ENCODE data around the gene SCPEP1.
"Not testable (repeated sequence)": the region's sequence is repeated elsewhere in the genome, so short reads cannot be mapped to it uniquely, and the experiment has no call there.

SCPEP1 gene

DNA sequence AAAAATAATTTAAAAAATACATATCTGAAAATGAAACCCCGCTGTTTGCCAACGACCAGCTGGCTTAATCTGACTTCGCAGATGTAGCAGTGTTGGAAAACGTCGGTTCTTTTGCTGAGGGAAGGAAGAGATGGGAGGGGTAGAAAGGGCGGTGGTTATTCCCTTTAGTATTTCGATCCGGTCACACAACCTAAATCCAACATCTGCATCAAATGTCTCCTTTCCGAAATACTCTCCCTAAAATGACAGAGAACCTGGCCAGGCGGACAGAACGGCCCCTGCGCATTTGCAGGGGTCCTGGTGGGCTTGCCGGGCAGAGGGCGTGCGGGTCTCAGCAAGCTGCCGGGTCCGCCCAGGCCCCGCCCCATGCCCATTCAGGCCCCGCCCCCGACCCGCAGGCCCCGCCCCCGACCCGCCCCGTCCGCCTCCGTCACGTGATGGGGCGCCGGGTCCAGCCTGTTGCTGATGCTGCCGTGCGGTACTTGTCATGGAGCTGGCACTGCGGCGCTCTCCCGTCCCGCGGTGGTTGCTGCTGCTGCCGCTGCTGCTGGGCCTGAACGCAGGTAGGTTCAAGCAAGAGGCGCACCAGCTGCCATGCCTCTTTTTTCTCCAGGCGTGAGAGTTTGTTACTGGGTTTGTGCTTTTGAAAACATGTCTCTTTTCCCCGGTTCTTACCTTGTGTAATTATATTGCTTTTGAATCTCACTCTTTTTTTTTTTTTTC lies at the start of gene SCPEP1:
SCPEP1 (plus strand) TSS at position 459 of the 723 bp plus-strand sequence; CDS start at position 488, 29 bp downstream.
- DNase-seq (ENCODE audit: low read depth, low spot score), result no peak

DNA sequence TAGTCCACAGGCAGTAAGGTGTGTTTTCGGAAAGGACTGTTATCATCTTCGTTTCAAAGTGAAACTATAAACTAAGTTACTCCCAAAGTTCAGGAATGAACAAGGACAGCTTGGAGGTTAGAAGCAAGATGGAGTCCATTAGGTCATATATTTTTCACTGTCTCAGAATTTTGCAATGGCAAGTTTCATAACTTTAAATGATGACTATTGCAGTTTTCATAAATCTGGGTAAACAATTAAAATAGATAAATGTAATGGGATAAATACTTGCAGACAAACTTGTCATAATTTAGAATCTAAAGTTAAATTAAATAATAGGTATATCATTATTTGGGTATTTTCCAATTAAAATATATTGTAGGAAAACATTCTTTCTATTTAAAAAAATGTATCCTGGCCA lies 49.3 kb upstream of the SCPEP1 start:
- DNase-seq (ENCODE audit: low read depth, low spot score), result no peak

DNA sequence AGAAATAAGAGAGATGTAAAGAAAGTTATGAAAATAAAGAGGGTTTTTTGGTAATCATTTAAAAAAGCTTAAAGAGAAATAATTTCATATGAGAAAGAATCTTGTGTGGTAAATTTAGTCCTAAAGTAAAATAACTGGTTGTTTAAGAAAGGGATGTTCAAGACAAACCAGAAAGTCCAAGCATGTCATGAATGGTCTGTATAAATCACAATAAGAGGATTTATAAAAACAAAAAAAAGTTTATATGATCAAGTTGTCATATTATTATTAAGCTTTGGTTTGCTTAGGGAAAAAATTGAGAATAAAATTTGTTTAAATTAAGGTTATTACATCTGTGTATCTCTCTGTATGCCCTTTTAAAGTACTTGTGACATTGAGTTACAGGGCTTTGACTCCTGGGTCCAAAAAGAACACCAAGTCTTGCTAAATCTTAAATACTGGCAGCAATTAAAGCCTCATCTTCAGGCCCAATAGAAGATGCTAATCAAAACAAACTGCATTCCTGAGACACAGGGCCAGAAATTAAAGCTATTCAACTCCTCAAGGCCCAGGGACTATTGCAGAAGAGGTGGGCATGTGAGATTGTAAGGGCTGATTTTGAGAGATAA lies 48.5 kb upstream of the SCPEP1 start:
- DNase-seq (ENCODE audit: low read depth, low spot score), result no peak

GRCh38 chr17:56930739-56931337 lies 47.1 kb upstream of the SCPEP1 start:
- no peak for DNase-seq (ENCODE audit: low read depth, low spot score)

DNA sequence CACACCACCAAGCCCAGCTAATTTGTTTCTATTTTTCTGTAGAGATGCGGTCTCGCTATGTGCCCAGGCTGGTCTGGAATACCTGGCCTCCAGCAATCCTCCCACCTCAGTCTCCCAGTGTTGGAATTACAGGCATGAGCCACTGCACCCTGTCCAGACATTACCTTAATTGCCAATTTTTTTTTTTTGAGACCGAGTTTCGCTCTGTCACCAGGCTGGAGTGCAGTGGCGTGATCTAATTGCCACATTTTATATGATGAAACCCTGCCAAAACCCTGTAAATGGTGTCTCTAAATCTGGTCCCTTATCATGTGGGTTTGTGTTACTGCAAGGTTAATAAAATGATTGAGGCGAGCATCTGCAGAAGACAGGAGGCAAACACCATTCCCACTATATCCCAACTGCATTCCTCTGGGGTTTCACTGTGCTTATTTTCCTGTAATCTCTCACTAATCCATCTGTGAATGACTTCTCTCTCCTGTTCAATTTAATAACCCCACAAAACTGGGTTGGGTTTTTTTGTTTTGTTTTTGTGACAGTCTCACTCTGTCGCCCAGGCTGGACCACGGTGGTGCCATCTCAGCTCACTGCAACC lies 44.7 kb upstream of the SCPEP1 start:
- no peak for DNase-seq (ENCODE audit: low read depth, low spot score)

DNA sequence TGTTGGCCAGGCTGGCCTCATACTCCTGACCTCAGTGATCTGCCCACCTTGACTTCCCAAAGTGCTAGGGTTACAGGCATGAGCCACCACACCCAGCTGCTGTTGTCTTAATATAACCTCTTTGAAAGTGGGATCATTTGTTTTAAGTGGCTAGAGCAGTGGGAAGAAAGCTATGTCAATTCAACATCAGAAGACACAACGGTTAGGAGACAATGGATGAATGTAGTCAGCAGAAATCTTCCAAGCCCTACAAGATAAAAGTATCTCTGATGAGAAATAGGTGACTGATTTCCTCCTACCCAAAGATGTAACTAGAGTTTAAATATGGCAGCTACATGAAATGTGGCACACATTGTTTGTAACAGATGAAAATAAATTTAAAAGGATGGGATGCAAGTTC lies 44.1 kb upstream of the SCPEP1 start:
- DNase-seq (ENCODE audit: low read depth, low spot score), result no peak

- DNase-seq (ENCODE audit: low read depth, low spot score), result no peak
Measured at GRCh38 chr17:56934280-56934679, 43.7 kb upstream of the SCPEP1 start.

DNA sequence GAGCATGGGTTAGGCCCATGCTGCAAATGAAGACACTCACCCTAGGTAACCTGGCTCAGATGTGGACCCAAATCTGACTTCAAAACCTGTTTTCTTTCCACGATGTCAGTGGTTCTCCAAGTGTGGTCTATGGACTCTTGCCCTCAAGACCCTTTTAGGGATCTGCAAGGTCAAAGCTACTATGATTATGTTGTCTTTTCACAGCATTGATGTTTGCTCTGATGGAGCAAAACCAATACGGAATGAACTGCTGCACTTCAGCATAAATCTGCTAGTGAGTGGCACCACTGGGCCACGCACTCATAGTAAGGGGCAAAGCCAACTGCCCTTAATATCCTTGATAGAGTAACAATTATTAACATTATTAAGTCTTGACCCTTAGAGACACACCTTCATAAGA lies 42.5 kb upstream of the SCPEP1 start:
- DNase-seq (ENCODE audit: low read depth, low spot score), result no peak

DNA sequence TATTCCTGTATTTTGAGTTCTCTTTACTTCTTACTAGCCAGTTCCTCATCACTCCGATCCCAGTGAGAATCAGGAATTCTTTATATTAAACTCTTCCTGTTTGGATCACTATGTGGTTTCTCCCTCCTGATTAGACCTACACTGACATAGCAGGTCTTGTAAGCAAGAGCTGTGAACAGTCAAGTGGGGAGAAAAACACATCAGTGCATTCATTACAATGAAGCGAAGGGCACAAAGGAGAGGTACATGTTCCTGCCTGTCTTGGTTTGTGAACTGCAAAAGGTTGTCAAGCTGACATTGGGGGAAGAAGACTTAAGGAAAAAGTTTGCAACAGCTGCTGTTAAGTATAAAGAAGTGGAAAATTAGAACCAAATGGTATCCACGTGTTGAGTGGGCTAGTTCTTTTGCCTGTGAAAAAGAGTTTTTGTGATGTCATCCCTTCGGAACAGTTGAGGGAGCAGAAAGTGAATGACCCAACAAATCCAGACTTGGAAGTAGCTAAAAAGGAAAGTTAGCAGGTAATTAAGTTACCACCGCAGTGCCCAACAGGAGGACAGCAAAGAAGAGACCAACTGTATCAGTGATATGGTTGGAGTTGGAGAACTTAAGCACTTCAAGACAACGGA lies 41.1 kb upstream of the SCPEP1 start:
- no peak for DNase-seq (ENCODE audit: low read depth, low spot score)

- DNase-seq (ENCODE audit: low read depth, low spot score), result no peak
Measured at GRCh38 chr17:56937687-56938086, 40.2 kb upstream of the SCPEP1 start.

DNA sequence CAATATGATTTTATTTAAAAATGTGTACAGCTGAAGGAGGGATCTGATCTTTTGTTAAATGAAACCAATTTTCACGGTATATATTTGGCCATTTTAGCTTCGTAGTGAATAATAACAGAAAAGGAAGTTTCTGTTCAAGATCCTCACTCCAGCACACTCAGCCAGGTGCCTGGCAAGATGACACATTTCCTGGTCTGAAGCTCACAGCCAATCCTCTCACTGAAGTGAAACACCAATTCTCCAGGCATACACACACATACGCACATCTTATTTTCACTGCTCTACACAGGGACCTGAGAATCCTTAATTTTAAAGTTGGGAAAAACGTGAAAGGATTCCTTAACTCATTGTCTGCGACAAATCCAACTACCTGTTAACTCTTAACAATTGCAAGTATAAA lies 39.7 kb upstream of the SCPEP1 start:
- DNase-seq (ENCODE audit: low read depth, low spot score), result not testable (repeated sequence)

GRCh38 chr17:56939869-56940484 lies 38.0 kb upstream of the SCPEP1 start:
- DNase-seq (ENCODE audit: low read depth, low spot score), result no peak

- no peak for DNase-seq (ENCODE audit: low read depth, low spot score)
Measured at GRCh38 chr17:56943505-56944125, 34.3 kb upstream of the SCPEP1 start.

- no peak for DNase-seq (ENCODE audit: low read depth, low spot score)
Measured at GRCh38 chr17:56945938-56946505, 31.9 kb upstream of the SCPEP1 start.

DNA sequence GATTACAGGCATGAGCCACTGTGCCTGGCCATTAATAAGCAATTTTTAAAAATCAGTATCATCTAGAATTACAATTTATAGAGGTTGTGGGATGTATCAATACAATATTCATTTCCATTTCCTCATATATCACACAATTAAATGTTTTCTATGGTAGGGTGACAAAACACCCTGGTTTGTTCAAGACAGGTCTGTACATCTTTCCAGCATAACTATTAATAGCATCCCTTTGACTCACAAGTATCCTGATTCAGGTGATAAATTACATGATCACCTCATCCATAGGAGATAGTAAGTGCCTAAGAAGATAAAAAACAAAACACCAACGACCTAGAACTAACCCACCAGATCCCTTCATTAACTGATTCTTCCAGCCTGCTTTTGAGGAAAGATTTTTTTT lies 30.2 kb upstream of the SCPEP1 start:
- no peak for DNase-seq (ENCODE audit: low read depth, low spot score)

GRCh38 chr17:56948491-56948890 lies 29.4 kb upstream of the SCPEP1 start:
- no peak for DNase-seq (ENCODE audit: low read depth, low spot score)

DNA sequence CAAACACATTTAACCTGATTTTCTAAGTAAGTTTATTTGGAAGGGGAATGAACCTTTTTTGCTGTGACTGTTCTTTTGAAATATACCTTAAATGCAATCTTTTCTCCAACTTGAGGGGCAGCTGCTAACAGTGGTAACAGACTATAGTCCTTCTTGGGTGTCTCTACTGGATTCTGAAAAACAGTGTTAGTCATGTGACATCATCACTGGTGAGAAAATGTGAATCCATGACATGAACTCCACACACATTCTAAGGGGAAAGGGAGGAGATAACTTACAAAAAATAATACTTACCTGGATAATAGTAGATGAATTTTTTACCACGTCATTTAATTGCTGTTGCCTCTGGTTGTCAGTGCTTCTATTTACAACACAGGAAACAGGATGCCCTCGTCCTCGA lies 28.3 kb upstream of the SCPEP1 start:
- DNase-seq (ENCODE audit: low read depth, low spot score), result no peak

DNA sequence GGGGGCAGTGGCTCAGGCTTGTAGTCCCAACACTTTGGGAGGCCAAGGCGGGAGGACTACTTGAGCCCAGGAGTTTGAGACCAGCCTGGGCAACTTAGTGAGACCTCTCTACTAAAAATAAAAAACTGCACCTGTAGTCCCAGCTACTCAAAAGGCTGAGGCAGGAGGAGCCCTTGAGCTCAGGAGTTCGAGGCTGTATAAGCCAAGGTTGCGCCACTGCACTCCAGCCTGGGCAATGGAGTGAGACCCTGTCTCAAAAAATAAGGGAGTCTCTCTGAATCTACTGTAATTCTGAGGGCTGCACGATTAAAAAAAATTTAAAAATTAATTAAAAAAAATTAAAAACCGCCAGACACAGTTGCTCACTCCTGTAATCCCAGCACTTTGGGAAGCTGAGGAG lies 20.9 kb upstream of the SCPEP1 start:
- DNase-seq (ENCODE audit: low read depth, low spot score), result no peak

- peak; percentile 68 for DNase-seq (ENCODE audit: low read depth, low spot score)
Measured at GRCh38 chr17:56960596-56961538, 17.1 kb upstream of the SCPEP1 start, which contains the start of gene COIL. COIL (minus strand) TSS chr17:56961050; CDS start chr17:56961019, 31 bp downstream.

- DNase-seq (ENCODE audit: low read depth, low spot score), result not testable (repeated sequence)
Measured at GRCh38 chr17:56965241-56965640, 12.7 kb upstream of the SCPEP1 start.

Measured in brain pericyte (primary cell).